ENCODE measurements around the gene SPON2.

Gene SPON2

DNA sequence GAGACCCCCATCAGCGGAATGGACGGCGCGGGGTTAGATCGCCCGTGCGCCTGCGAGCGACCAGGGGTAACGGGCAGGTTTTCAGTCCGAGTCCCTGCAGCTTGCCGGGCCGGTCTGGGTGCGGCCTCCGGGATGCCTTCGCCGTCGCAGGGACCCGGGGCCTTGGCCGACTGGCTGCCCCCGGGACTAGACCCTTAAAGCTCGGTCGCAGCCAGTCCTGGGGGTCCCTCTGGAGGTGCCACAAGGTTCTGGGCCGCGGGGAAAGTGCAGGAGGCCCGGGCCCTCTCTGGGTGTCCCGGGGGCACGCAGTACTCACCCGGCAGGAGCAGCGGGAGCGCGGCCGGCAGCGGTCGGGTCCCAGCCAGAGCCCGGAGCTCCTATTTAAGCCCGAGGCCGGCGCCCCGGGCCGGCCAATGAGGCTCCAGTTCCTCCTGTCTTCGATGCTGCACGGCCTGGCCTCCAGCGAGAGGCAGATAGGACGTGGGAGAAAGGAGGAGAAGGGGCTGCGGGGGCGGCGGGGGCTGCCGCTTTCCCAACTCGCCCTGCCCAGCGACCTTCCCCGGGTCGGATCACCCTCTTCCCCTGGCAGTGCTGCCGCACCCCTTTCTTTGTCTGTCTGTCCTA is at the start of gene SPON2:
TSS of gene SPON2 (minus strand) at position 356 of the 624 bp plus-strand sequence.
- Mint-ChIP-seq H3K27me3 (peaks cover 44% of the 10 kb centered on the region), H3K36me3 (ENCODE audit: low read depth) (no peaks in the 10 kb centered on the region), H3K27ac (no peak within 1 kb of the TSS), H3K4me1 (ENCODE audit: low read depth) (peaks cover 19% of the 10 kb centered on the region), H3K4me3 (peak within 1 kb of the TSS; percentile 56), H3K9me3 (no peaks in the 10 kb centered on the region)
- DNase-seq: no peak

- H3K4me3 Mint-ChIP-seq: no peak overlapping the region
- H3K9me3 Mint-ChIP-seq: no peaks in the 10 kb centered on the region
- DNase-seq: no peak
- H3K27me3 Mint-ChIP-seq: no peaks in the 10 kb centered on the region
- H3K4me1 Mint-ChIP-seq (ENCODE audit: low read depth): peaks cover 40% of the 10 kb centered on the region
- peaks cover 86% of the 10 kb centered on the region for H3K36me3 Mint-ChIP-seq (ENCODE audit: low read depth)
- H3K27ac Mint-ChIP-seq: peak overlapping the region; percentile 39
These were observed 48.9 kb upstream of the SPON2 start for GRCh38 chr4:1221155-1221870.

- H3K9me3 Mint-ChIP-seq: no peaks in the 10 kb centered on the region
- H3K27me3 Mint-ChIP-seq: no peaks in the 10 kb centered on the region
- no peak overlapping the region for H3K4me3 Mint-ChIP-seq
- DNase-seq: no peak
- no peak overlapping the region for H3K27ac Mint-ChIP-seq
- H3K36me3 Mint-ChIP-seq (ENCODE audit: low read depth): peaks cover 86% of the 10 kb centered on the region
- peaks cover 47% of the 10 kb centered on the region for H3K4me1 Mint-ChIP-seq (ENCODE audit: low read depth)
These were observed 48.2 kb upstream of the SPON2 start for GRCh38 chr4:1220566-1220965.

DNA sequence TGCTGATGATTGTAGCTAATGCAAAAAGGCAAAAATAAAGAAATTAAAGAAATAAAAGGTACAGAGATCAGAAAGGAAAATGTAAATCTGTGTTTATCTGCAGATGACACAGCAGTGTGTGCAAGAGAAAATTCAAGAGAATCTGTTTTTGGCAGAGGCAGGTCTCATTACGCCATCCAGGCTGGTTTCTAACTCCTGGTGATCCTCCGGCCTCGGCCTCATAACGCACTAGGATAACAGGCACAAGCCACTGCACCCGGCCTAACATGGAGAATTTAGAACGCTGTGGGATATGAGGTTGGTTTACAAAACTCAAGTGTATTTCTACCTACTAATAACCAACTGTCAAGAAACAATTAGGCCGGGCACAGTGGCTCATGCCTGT is 47.2 kb upstream of the SPON2 start:
- no peaks in the 10 kb centered on the region for H3K9me3 Mint-ChIP-seq
- no peak overlapping the region for H3K4me3 Mint-ChIP-seq
- no peak for DNase-seq
- H3K27ac Mint-ChIP-seq: peak overlapping the region; percentile 53
- H3K4me1 Mint-ChIP-seq (ENCODE audit: low read depth): peaks cover 47% of the 10 kb centered on the region
- H3K36me3 Mint-ChIP-seq (ENCODE audit: low read depth): peaks cover 85% of the 10 kb centered on the region
- no peaks in the 10 kb centered on the region for H3K27me3 Mint-ChIP-seq

GRCh38 chr4:1218634-1219565 is 46.5 kb upstream of the SPON2 start:
- H3K4me1 Mint-ChIP-seq (ENCODE audit: low read depth): peaks cover 44% of the 10 kb centered on the region
- no peak for DNase-seq
- peak overlapping the region; percentile 53 for H3K27ac Mint-ChIP-seq
- no peaks in the 10 kb centered on the region for H3K9me3 Mint-ChIP-seq
- no peak overlapping the region for H3K4me3 Mint-ChIP-seq
- peaks cover 80% of the 10 kb centered on the region for H3K36me3 Mint-ChIP-seq (ENCODE audit: low read depth)
- no peaks in the 10 kb centered on the region for H3K27me3 Mint-ChIP-seq

- Mint-ChIP-seq H3K4me1 (ENCODE audit: low read depth) (peaks cover 44% of the 10 kb centered on the region), H3K27ac (peak overlapping the region; percentile 91), H3K4me3 (peak overlapping the region; percentile 65), H3K36me3 (ENCODE audit: low read depth) (peaks cover 80% of the 10 kb centered on the region), H3K9me3 (no peaks in the 10 kb centered on the region), H3K27me3 (no peaks in the 10 kb centered on the region)
- no peak for DNase-seq
These were observed 45.0 kb upstream of the SPON2 start for GRCh38 chr4:1217366-1217765.

DNA sequence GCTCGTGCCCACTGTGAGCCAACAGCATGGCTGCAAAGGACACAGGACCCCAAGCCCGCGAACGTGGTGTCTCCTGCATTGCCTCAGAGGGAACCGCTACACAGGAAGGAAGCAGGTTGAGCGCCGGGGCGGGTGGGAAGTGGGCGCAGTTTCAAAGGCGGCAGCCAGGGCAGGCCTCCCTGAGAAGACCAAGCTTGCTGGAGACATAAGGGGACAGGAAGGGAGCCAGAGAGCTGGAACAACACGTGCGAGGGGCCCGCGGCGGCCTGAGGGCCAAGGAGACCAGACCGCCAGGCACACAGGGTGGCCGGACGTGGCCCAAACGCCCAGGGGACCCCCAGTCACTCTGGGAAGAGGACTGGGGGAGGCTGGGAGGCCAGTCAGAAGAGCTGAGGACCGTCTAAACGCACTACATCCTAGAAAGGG is 44.5 kb upstream of the SPON2 start:
- peaks cover 82% of the 10 kb centered on the region for H3K36me3 Mint-ChIP-seq (ENCODE audit: low read depth)
- H3K27ac Mint-ChIP-seq: peak overlapping the region; percentile 91
- peaks cover 44% of the 10 kb centered on the region for H3K4me1 Mint-ChIP-seq (ENCODE audit: low read depth)

DNA sequence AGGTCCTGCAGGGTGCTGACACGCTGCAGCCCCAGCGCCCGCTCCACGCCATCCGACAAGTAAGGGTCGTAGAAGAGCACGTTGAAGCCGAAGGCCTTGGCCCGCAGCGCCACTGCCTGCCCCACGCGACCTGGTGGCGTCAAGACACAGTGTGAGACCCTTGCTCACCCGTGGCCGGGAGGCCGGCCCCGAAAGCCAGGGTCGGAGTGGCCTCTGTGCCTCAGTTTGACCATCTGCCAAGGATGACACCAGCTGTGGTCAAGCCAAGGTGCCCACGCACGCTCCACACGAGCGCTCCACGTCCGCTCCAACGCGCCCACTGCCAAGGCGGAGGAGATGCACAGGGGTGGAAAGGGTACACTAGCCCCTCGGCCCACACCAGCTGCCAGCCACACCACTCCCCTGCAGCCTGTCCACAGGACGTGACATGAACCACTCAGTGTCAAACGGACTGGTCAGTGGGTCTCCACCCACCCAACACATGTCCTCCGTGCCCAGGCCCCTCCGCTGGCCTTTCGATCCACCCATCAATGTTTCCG is 43.8 kb upstream of the SPON2 start:
- H3K27ac Mint-ChIP-seq: peak overlapping the region; percentile 91
- H3K27me3 Mint-ChIP-seq: no peaks in the 10 kb centered on the region
- peaks cover 82% of the 10 kb centered on the region for H3K36me3 Mint-ChIP-seq (ENCODE audit: low read depth)
- H3K9me3 Mint-ChIP-seq: no peaks in the 10 kb centered on the region
- peaks cover 42% of the 10 kb centered on the region for H3K4me1 Mint-ChIP-seq (ENCODE audit: low read depth)
- H3K4me3 Mint-ChIP-seq: peak overlapping the region; percentile 65
- DNase-seq: no peak

More for the DNA sequence above, 44.5 kb upstream of the SPON2 start:
- Mint-ChIP-seq H3K4me3 (peak overlapping the region; percentile 65), H3K9me3 (no peaks in the 10 kb centered on the region), H3K27me3 (no peaks in the 10 kb centered on the region)
- DNase-seq: peak; percentile 80

GRCh38 chr4:1215141-1216075 is 43.0 kb upstream of the SPON2 start:
- H3K4me3 Mint-ChIP-seq: no peak overlapping the region
- H3K36me3 Mint-ChIP-seq (ENCODE audit: low read depth): peaks cover 81% of the 10 kb centered on the region
- no peaks in the 10 kb centered on the region for H3K27me3 Mint-ChIP-seq
- peaks cover 40% of the 10 kb centered on the region for H3K4me1 Mint-ChIP-seq (ENCODE audit: low read depth)
- DNase-seq: no peak
- no peak overlapping the region for H3K27ac Mint-ChIP-seq
- H3K9me3 Mint-ChIP-seq: no peaks in the 10 kb centered on the region

GRCh38 chr4:1214101-1215095 is 42.0 kb upstream of the SPON2 start:
- Mint-ChIP-seq H3K4me3 (no peak overlapping the region), H3K27ac (no peak overlapping the region), H3K27me3 (no peaks in the 10 kb centered on the region), H3K4me1 (ENCODE audit: low read depth) (peaks cover 34% of the 10 kb centered on the region), H3K36me3 (ENCODE audit: low read depth) (peaks cover 76% of the 10 kb centered on the region), H3K9me3 (no peaks in the 10 kb centered on the region)
- DNase-seq: no peak

DNA sequence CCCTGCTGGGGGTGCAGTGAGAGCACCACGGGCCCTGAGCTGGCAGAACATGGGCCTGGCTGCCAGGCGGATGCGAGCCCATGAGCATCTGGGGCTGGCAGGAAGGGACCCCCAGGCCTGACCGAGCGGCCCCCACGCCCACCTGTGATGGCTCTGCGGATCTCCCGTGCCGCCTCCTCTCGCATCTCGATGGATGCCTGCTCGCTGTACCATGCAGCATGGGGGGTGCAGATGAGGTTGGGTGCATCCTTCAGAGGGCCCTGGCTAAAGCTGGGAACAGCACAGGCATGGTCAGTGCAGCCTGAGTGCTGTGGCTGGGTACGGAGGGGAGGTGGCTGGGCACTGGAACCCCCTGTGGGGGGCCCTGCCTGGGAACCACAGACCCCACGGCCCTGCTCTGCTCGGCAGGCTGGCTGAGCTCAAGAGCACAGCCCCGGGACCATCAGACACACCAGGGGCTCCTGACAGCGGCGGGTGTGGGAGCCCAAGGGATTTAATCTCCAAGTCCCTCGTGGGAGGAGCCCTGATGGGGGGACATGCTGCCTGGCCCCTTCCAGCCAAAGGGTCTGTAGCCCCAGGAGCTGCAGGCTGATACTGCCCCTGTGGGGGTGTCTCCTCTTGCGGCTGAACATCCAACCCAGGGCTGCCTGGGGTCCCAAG is 41.1 kb upstream of the SPON2 start:
- H3K27me3 Mint-ChIP-seq: no peaks in the 10 kb centered on the region
- H3K4me1 Mint-ChIP-seq (ENCODE audit: low read depth): peaks cover 28% of the 10 kb centered on the region
- H3K36me3 Mint-ChIP-seq (ENCODE audit: low read depth): peaks cover 76% of the 10 kb centered on the region

GRCh38 chr4:1212546-1213335 is 40.4 kb upstream of the SPON2 start:
- no peak for DNase-seq
- H3K27me3 Mint-ChIP-seq: no peaks in the 10 kb centered on the region
- H3K4me3 Mint-ChIP-seq: no peak overlapping the region
- H3K9me3 Mint-ChIP-seq: no peaks in the 10 kb centered on the region
- H3K36me3 Mint-ChIP-seq (ENCODE audit: low read depth): peaks cover 70% of the 10 kb centered on the region
- no peak overlapping the region for H3K27ac Mint-ChIP-seq
- H3K4me1 Mint-ChIP-seq (ENCODE audit: low read depth): peaks cover 23% of the 10 kb centered on the region

More for the DNA sequence above, 41.1 kb upstream of the SPON2 start:
- no peak for DNase-seq
- no peaks in the 10 kb centered on the region for H3K9me3 Mint-ChIP-seq
- no peak overlapping the region for H3K27ac Mint-ChIP-seq
- no peak overlapping the region for H3K4me3 Mint-ChIP-seq
